Fibroblast of lung (primary cell): ENCODE data around the gene HPS1. TPM values are rescaled to one million over a fixed set of nuclear protein-coding genes. Genes with fewer than 3 reads are reported as not detected.

Experiments used
- DNase-seq, 2 donors: peaks; one replicate each; pipeline versions ENCODE4 v3.0.0 to v3.0.0-alpha.2; 2010; ENCODE audit warnings: low read depth in 2 of 2
- H2AFZ ChIP-seq: 2 replicates; pipeline ENCODE4 v1.5.1; 2012; ENCODE audit warnings: low read length, control low read depth, inconsistent platforms
- H3K27ac ChIP-seq: 2 replicates; pipeline ENCODE4 v1.5.1; 2011; ENCODE audit warnings: low read length, control low read depth; ENCODE audit not compliant: insufficient read depth
- H3K27me3 ChIP-seq: 2 replicates; pipeline ENCODE4 v1.5.1; 2011; ENCODE audit warnings: mild to moderate bottlenecking, low read length; ENCODE audit not compliant: control insufficient read depth, insufficient read depth
- H3K36me3 ChIP-seq: 2 replicates; pipeline ENCODE4 v1.5.1; 2011; ENCODE audit warnings: low read length; ENCODE audit not compliant: control insufficient read depth, insufficient read depth
- H3K4me1 ChIP-seq: 2 replicates; pipeline ENCODE4 v1.5.1; 2011; ENCODE audit warnings: low read length; ENCODE audit not compliant: control insufficient read depth, insufficient read depth; ENCODE audit errors: extremely low read depth
- H3K4me2 ChIP-seq: 2 replicates; pipeline ENCODE4 v1.5.1; 2011; ENCODE audit warnings: low read length, control low read depth; ENCODE audit not compliant: insufficient read depth; ENCODE audit errors: extremely low read depth
- H3K4me3 ChIP-seq, 4 experiments: fragments of 200-600 bp in 1 of 4; sonication (generic) in 1 of 4; replicated peaks in 1 of 4; 2 replicates each; pipeline ENCODE4 v1.5.1; 2011 to 2016; ENCODE audit warnings: low read length in 4 of 4, low read depth in 3 of 4, mild to moderate bottlenecking in 3 of 4, control low read depth in 2 of 4, inconsistent platforms in 1 of 4, mixed read lengths in 1 of 4; ENCODE audit not compliant: insufficient read depth in 1 of 4; ENCODE audit errors: control extremely low read depth in 1 of 4
- H3K79me2 ChIP-seq: 2 replicates; pipeline ENCODE4 v1.5.1; 2012; ENCODE audit warnings: mild to moderate bottlenecking, low read length, inconsistent platforms; ENCODE audit not compliant: control insufficient read depth, insufficient read depth
- H3K9ac ChIP-seq: 2 replicates; pipeline ENCODE4 v1.5.1; 2011; ENCODE audit warnings: mild to moderate bottlenecking, low read length, control low read depth; ENCODE audit not compliant: insufficient read depth
- H3K9me3 ChIP-seq: 2 replicates; pipeline ENCODE4 v1.5.1; 2012; ENCODE audit warnings: low read depth, low read length; ENCODE audit not compliant: control insufficient read depth, insufficient read depth
- H4K20me1 ChIP-seq: 2 replicates; pipeline ENCODE4 v1.5.1; 2011; ENCODE audit warnings: low read length; ENCODE audit not compliant: control insufficient read depth, insufficient read depth; ENCODE audit errors: extremely low read depth
- CTCF ChIP-seq, 2 donors: IDR thresholded peaks in 1 of 2; conservative IDR thresholded peaks in 1 of 2; 1 replicate in 1 of 2; 2 replicates in 1 of 2; pipeline ENCODE4 v1.5.1; 2011 to 2012; ENCODE audit warnings: low read length in 2 of 2, control low read depth in 1 of 2, inconsistent platforms in 1 of 2, low read depth in 1 of 2, mild to moderate bottlenecking in 1 of 2
- EZH2 ChIP-seq: IDR thresholded peaks from 2 replicates; pipeline ENCODE4 v1.5.1; 2012; ENCODE audit warnings: low read length, control low read depth, mild to moderate bottlenecking; ENCODE audit errors: missing control alignments
- polyA plus RNA-seq, 2 donors: library from polyadenylated mRNA; depleted of rRNA in 1 of 2; stranded (reverse) in 1 of 2; unstranded in 1 of 2; fragments of >200 nt; gene quantifications; 2 replicates each; pipeline ENCODE4 v1.2.1, GENCODE V29; 2011 to 2012; ENCODE audit warnings: missing spikeins in 1 of 2
- total RNA-seq: library from RNA; depleted of rRNA; stranded (reverse); fragments of >200 nt; gene quantifications from 2 replicates; pipeline ENCODE4 v1.2.1, GENCODE V29; 2014

HPS1 gene
- total and polyA plus RNA-seq, 2 donors (not counting 1 experiment from before 2014, with no cell fraction given): 44.6 to 58.1 TPM

GRCh38 chr10:98380493-98381339 is 66.0 kb downstream of the HPS1 start:
- Histone ChIP-seq H3K27ac (no peak overlapping the region), H2AFZ (no peak overlapping the region), H3K36me3 (no peaks in the 10 kb centered on the region), H3K4me2 (no peak overlapping the region), H3K4me1 (peaks cover 10% of the 10 kb centered on the region), H3K27me3 (no peaks in the 10 kb centered on the region), H3K79me2 (no peaks in the 10 kb centered on the region), H3K9ac (no peak overlapping the region), H3K4me3 (no peak overlapping the region), H3K9me3 (no peaks in the 10 kb centered on the region), H4K20me1 (no peaks in the 10 kb centered on the region)
- TF ChIP-seq EZH2 (no peak), CTCF (conservative IDR thresholded peaks at IDR 0.05 in 1 of 2, IDR thresholded peaks at IDR 0.05 in 1 of 2; ENCODE audit: low read depth in 1 of 2, low read length in 2 of 2) (no peak)
- DNase-seq: peak in 1 of 2 donors; percentile 27

GRCh38 chr10:98378722-98379121 is 68.0 kb downstream of the HPS1 start:
- no peaks in the 10 kb centered on the region for H3K79me2 ChIP-seq
- H3K36me3 ChIP-seq: no peaks in the 10 kb centered on the region
- no peaks in the 10 kb centered on the region for H3K9me3 ChIP-seq
- H3K4me3 ChIP-seq: no peak overlapping the region
- H3K9ac ChIP-seq: no peak overlapping the region
- H2AFZ ChIP-seq: no peak overlapping the region
- no peaks in the 10 kb centered on the region for H4K20me1 ChIP-seq
- no peak overlapping the region for H3K27ac ChIP-seq
- H3K4me1 ChIP-seq: peaks cover 19% of the 10 kb centered on the region
- no peaks in the 10 kb centered on the region for H3K27me3 ChIP-seq
- peak overlapping the region; percentile 42 for H3K4me2 ChIP-seq
- TF ChIP-seq CTCF (conservative IDR thresholded peaks at IDR 0.05 in 1 of 2, IDR thresholded peaks at IDR 0.05 in 1 of 2; ENCODE audit: low read depth in 1 of 2, low read length in 2 of 2): no peak
- TF ChIP-seq EZH2: no peak
- DNase-seq: peak; percentile 46 to 65

GRCh38 chr10:98377536-98377935 is 69.2 kb downstream of the HPS1 start:
- no peak overlapping the region for H3K4me2 ChIP-seq
- H2AFZ ChIP-seq: no peak overlapping the region
- no peaks in the 10 kb centered on the region for H3K36me3 ChIP-seq
- no peak overlapping the region for H3K27ac ChIP-seq
- H3K9ac ChIP-seq: no peak overlapping the region
- DNase-seq: no peak
- H3K4me1 ChIP-seq: peaks cover 16% of the 10 kb centered on the region
- no peak overlapping the region for H3K4me3 ChIP-seq
- TF ChIP-seq CTCF (conservative IDR thresholded peaks at IDR 0.05 in 1 of 2, IDR thresholded peaks at IDR 0.05 in 1 of 2; ENCODE audit: low read depth in 1 of 2, low read length in 2 of 2) (no peak), EZH2 (no peak)
- H3K27me3 ChIP-seq: no peaks in the 10 kb centered on the region
- H3K79me2 ChIP-seq: no peaks in the 10 kb centered on the region
- no peaks in the 10 kb centered on the region for H4K20me1 ChIP-seq
- H3K9me3 ChIP-seq: no peaks in the 10 kb centered on the region
